ENCODE results near the gene BCR. TPM values are rescaled to one million over a fixed set of nuclear protein-coding genes. Genes with fewer than 3 reads are reported as not detected.

The BCR gene
- total RNA-seq (10 to 100 TPM; 60.0 to 64.8 TPM), total RNA-seq (63.3 to 220 (median 118) reads per million in 172 experiments)
- polyA plus RNA-seq (2013, experiment 1 of 2): 45.5 TPM
- polyA plus RNA-seq (2013, experiment 2 of 2): 43.9 TPM

- TF ChIP-seq, protein P1, sequence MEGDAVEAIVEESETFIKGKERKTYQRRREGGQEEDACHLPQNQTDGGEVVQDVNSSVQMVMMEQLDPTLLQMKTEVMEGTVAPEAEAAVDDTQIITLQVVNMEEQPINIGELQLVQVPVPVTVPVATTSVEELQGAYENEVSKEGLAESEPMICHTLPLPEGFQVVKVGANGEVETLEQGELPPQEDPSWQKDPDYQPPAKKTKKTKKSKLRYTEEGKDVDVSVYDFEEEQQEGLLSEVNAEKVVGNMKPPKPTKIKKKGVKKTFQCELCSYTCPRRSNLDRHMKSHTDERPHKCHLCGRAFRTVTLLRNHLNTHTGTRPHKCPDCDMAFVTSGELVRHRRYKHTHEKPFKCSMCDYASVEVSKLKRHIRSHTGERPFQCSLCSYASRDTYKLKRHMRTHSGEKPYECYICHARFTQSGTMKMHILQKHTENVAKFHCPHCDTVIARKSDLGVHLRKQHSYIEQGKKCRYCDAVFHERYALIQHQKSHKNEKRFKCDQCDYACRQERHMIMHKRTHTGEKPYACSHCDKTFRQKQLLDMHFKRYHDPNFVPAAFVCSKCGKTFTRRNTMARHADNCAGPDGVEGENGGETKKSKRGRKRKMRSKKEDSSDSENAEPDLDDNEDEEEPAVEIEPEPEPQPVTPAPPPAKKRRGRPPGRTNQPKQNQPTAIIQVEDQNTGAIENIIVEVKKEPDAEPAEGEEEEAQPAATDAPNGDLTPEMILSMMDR (IDR thresholded peaks at IDR 0.05): no peak
- Mint-ChIP-seq H3K27ac (peak within 1 kb of the TSS; percentile 83), H3K4me3 (peak within 1 kb of the TSS; percentile 99), H3K9me3 (no peaks in the 10 kb centered on the region), H3K27me3 (no peaks in the 10 kb centered on the region), H3K4me1 (ENCODE audit: low read depth) (peaks cover 52% of the 10 kb centered on the region), H3K36me3 (ENCODE audit: low read depth) (peaks cover 8% of the 10 kb centered on the region)
- ChIA-PET POLR2A (interaction anchor here (0.9 to 2.2 kb wide), 10 partner anchors 36 to 106 kb away, joined by 3 to 11 read pairs (median 4); no protein-coding TSS in a partner anchor), CTCF (interaction anchor here (1.0 to 2.0 kb wide), 2 partner anchors 63 to 102 kb away, joined by 3 to 11 read pairs; no protein-coding TSS in a partner anchor)
- H3K9me3 ChIP-seq (ENCODE audit: control insufficient read depth in 1 of 2, insufficient read depth in 1 of 2, low read length in 2 of 2): peaks cover 0 to 12% of the 10 kb centered on the region in 2 experiments
- peaks cover 87% of the 10 kb centered on the region for H3K4me1 ChIP-seq (ENCODE audit: insufficient read depth, low read length)
- intact Hi-C loops (cut with DNase I, micrococcal nuclease): loop anchor here (2.0 to 5.0 kb wide), 4 partner anchors 37 to 357 kb away; partner anchors contain the start of gene RSPH14 (in 1 of the 2)
- ATAC-seq (ENCODE audit: poor library complexity) (peak; percentile 71), DNase-seq (peak; percentile 21 to 87 (median 59))
- no peaks in the 10 kb centered on the region for H3K27me3 ChIP-seq (ENCODE audit: control insufficient read depth in 1 of 2, insufficient read depth in 2 of 2, low read length in 2 of 2)
- H3K27ac ChIP-seq (ENCODE audit: low read depth in 1 of 2, low read length in 2 of 2): peak within 1 kb of the TSS; percentile 35 to 52
- H3K36me3 ChIP-seq (ENCODE audit: insufficient read depth, low read length): no peaks in the 10 kb centered on the region
- peak within 1 kb of the TSS; percentile 82 for H3K4me3 ChIP-seq (ENCODE audit: low read length)
Measured at GRCh38 chr22:23180301-23180892, at the start of gene BCR. TSS of gene BCR (plus strand) at chr22:23180509. CDS start at chr22:23180961, 452 bp downstream.

DNA sequence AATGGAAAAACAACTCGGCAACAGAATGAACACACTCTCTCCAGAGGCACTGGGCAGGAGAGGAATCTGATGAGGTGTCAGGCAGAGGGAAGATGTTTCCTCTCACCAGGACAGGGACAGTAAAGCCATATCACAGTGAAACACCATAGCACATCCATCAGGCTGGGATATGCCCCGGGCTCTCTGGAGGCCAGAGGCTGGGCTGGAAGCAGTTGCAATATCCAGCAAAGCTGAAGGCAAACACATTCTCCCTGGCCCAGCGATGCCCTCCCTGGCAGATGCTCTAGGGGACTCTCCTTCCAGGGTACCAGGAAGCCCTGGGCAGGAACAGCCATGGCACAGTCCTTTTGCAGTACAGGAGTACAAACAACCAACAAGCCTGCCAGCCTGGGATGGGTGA is 49.6 kb upstream of the BCR start:
- intact Hi-C loops (cut with DNase I, micrococcal nuclease): loop anchor here in 1 of 2 experiments (5.0 kb wide), 1 partner anchor 58 kb away; the partner anchor contains the start of gene GNAZ
- DNase-seq (no peak), ATAC-seq (ENCODE audit: poor library complexity) (no peak)
- H3K4me3 Mint-ChIP-seq: no peak overlapping the region
- Histone ChIP-seq H3K9me3 (ENCODE audit: control insufficient read depth in 1 of 2, insufficient read depth in 1 of 2, low read length in 2 of 2) (no peaks in the 10 kb centered on the region), H3K27me3 (ENCODE audit: control insufficient read depth in 1 of 2, insufficient read depth in 2 of 2, low read length in 2 of 2) (no peaks in the 10 kb centered on the region), H3K27ac (ENCODE audit: low read depth in 1 of 2, low read length in 2 of 2) (no peak overlapping the region), H3K4me3 (ENCODE audit: low read length) (no peak overlapping the region), H3K36me3 (ENCODE audit: insufficient read depth, low read length) (no peaks in the 10 kb centered on the region), H3K4me1 (ENCODE audit: insufficient read depth, low read length) (peaks cover 9% of the 10 kb centered on the region)
- H3K27ac Mint-ChIP-seq: no peak overlapping the region
- H3K27me3 Mint-ChIP-seq: no peaks in the 10 kb centered on the region
- CTCF ChIA-PET: no interaction called here
- H3K9me3 Mint-ChIP-seq: no peaks in the 10 kb centered on the region
- H3K4me1 Mint-ChIP-seq (ENCODE audit: low read depth): peaks cover 5% of the 10 kb centered on the region
- TF ChIP-seq, protein P1 (IDR thresholded peaks at IDR 0.05): no peak
- H3K36me3 Mint-ChIP-seq (ENCODE audit: low read depth): no peaks in the 10 kb centered on the region
- POLR2A ChIA-PET: no interaction called here

DNA sequence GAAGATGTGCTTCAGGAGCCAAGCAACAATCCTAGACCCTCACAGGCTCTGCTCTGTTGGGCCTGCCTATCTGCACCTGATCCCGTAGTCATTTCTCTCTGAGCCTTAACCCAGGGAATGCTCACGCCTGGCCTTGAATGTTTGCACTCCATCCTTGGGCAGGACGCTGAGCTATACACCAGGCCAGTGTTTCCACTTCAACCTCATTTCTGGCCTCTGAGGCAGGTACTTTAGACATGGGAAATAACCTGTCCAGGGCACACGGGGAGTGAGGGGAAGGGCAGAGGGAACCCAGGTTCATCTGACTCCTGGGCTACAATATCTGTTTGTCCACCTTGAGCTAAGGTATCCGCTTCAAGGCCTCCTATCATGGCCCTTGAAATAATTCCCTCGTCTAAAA is 48.4 kb upstream of the BCR start:
- Mint-ChIP-seq H3K36me3 (ENCODE audit: low read depth) (no peaks in the 10 kb centered on the region), H3K4me1 (ENCODE audit: low read depth) (peaks cover 6% of the 10 kb centered on the region), H3K4me3 (no peak overlapping the region), H3K9me3 (no peaks in the 10 kb centered on the region), H3K27me3 (no peaks in the 10 kb centered on the region), H3K27ac (no peak overlapping the region)
- Histone ChIP-seq H3K4me3 (ENCODE audit: low read length) (no peak overlapping the region), H3K36me3 (ENCODE audit: insufficient read depth, low read length) (no peaks in the 10 kb centered on the region), H3K4me1 (ENCODE audit: insufficient read depth, low read length) (peaks cover 22% of the 10 kb centered on the region), H3K27me3 (ENCODE audit: control insufficient read depth in 1 of 2, insufficient read depth in 2 of 2, low read length in 2 of 2) (no peaks in the 10 kb centered on the region), H3K27ac (ENCODE audit: low read depth in 1 of 2, low read length in 2 of 2) (no peak overlapping the region), H3K9me3 (ENCODE audit: control insufficient read depth in 1 of 2, insufficient read depth in 1 of 2, low read length in 2 of 2) (no peaks in the 10 kb centered on the region)
- no peak for DNase-seq
- ATAC-seq (ENCODE audit: poor library complexity): no peak
- TF ChIP-seq, protein P1 (IDR thresholded peaks at IDR 0.05): no peak
- intact Hi-C loops (cut with DNase I, micrococcal nuclease): loop anchor here in 1 of 2 experiments (5.0 kb wide), 1 partner anchor 60 kb away; the partner anchor contains the start of gene GNAZ
- CTCF ChIA-PET: interaction anchor here (1.1 kb wide), 3 partner anchors 150 to 177 kb away, joined by 3 to 4 read pairs (median 3); no protein-coding TSS in a partner anchor
- POLR2A ChIA-PET: interaction anchor here (1.4 kb wide), 1 partner anchor 12 kb away, joined by 5 read pairs; no protein-coding TSS in a partner anchor
